HG02943 (cell line): Measurements from ENCODE around the gene ARHGEF28.

Experiments
- ATAC-seq: cut with Tn5 transposase; IDR thresholded peaks from one replicate; pipeline ENCODE4 v1.9.1; 2021; ENCODE audit warnings: mild to moderate bottlenecking, low read depth, moderate library complexity; ENCODE audit not compliant: unreplicated experiment

Gene ARHGEF28

DNA sequence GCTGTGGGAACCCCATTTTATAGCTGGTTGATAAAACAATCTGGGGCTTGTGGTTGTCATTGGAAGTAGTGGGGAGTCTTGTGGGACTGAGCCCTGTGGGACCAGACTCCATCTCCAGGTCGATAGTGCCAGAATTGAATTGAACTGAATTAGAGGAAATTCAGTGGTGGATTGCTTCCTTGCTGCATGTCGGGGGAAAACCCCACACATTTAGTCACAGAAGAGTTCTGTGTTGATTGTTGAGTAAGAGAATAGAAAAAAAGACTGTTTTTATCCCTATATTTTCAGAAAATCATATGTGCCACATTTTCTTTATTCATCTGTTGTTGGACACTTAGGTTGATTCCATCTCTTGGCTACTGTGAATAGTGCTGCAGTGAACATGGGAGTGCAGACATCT, 209.7 kb downstream of the ARHGEF28 start:
- no peak for ATAC-seq

DNA sequence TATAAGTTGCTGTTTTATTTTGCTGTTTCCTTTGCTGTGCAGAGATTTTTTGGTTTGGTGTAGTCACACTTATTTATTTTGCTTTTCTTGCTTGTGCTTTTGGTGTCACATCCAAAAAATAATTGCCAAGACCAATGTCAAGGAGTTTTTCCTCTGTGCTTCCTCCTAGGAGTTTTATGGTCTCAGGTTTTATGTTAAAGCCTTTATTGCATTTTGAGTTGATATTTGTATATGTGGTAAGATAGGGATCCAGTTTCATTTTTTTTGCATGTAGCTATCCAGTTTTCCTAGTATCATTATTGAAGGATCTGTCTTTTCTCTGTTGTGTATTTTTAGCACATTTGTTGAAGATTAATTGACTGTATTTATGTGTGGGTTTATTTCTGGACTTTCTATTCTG, 210.6 kb downstream of the ARHGEF28 start:
- ATAC-seq, result no peak

DNA sequence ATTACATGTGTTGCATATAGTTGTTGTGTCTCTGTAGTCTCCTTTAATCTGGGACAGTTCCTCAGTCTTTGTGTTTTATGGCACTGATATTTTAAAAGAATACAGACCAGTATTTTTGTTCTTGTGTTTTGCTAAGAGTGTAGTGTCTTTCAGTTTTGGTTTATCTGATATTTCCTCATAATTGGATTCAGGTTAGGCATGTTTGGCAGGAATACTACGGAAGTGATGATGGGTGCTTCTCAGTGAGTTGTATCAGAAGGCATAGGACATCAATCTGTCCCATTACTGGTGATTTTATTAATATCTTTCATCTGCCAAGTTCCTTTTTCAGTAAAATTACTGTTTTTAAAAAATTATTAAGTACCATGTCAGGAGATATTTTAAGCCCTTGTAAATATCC, 212.9 kb downstream of the ARHGEF28 start:
- no peak for ATAC-seq

DNA sequence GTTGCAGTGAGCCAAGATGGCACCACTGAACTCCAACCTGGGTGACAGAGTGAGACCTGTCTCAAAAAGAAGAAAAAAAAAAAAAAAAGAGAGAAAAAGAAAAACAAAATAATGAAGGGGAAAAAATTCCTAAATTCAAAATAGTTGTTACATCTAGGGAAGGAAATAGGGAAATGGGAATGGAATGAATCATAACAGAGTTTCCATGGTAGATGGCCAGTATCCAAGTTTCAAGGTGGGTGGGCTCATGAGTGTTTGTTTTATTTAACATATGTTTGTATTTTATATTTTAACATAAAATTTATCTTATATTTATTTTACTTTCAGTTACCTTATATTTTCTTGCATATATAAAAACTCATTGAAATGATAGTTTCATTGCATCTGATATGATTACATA, 215.6 kb downstream of the ARHGEF28 start:
- no peak for ATAC-seq

DNA sequence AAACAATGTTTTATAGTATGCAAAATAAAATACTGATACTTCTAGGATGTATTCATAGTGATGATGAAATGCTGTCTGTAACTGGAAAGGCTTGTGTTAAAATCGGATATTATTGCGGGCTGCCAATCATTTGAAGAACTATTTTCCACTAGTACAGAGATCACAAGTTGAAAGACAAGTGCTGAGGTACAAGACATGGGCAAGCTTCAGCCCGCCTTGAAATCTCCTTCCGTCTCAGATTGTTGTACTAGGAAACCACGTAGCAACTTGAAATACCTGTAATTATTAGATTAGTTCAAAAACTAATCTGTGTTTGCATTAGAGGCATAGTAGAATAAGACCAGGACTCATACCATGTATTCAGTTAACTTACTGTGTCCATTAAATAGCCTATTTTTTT, 218.2 kb downstream of the ARHGEF28 start:
- ATAC-seq, result no peak

DNA sequence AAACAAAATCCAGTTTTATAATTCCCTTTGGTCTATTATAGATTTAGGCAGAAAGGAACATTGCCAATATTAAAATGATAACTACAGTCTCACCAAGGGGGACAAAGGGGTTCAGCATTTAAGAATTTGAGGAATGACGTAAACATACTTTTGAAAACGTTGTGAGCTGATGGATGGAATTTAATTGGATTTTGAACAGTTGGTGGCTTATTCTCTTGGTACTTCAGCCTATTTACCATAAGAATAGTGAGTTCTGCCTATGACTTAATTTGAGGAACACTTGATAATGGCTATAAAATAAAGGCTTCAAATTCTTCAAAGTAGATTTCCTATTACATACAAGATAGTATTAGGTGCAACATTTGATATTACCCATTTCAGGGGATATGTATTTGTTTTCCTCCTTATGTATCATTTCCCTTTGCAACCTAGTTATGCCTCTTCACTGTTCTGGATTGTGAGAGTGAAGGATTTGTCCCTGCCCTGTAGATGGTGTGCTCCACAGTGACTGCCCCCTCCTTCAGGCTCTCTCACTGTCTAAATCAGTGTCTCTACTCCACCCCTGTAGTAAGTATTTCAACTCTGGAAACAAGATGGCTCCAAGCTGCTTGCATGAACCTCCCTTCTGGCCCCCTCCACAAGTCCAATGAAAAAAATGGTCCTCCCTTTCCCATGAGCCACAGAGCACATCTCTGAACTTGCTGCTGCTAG, 225.6 kb downstream of the ARHGEF28 start:
- no peak for ATAC-seq

DNA sequence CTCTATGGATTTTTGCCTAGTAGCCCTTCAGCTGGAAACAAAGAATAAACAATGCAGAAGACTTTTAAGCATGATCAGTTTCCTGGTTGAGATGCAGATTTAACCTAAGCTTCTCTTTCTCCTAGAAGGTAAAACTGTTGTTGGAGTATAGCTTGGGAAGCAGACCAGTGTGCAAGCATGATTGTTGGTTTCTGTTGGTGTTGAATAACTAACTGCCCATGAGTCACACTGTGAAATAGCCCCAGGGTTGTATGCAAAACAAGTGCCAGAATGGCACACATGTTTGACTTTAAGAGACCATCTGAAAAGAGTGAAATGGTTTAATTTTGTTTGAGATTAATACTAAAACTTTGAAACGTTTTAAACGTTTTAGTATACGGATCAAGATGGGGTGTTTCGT, 227.1 kb downstream of the ARHGEF28 start:
- ATAC-seq, result no peak

DNA sequence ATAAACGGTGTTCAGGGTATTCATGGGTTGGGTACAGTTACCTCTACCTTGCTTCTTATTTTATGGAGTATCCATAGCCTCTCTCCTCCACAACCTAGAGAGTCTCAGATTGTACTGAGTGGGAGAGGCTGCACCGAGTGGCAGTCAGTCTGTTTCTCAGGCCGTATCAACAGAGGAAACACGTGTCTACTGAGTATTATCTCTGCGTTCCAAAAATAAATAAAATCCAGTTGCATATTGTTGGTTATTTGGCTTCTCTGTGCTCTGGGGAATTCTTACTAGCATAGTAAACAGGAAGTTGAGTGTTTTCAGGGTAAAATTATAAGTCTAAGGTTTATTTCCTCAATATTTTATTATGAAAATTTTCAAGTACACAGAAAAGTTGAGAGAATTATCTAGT, 231.0 kb downstream of the ARHGEF28 start:
- no peak for ATAC-seq

DNA sequence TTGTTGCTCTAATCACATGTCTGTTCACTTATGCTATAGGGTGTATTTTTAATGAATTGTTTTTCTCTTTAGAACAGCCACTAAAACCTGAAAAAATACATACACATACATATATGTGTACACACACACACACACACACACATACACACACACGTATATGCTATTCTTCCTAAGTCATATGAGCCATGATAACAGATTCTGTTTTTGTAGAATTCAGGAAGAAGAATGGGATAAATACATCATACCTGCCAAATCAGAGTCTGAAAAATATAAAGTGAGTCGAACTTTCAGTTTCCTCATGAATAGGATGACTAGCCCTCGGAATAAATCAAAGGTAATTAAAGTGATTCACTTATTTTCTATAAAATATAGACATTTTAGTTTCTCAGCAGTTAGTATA, 231.4 kb downstream of the ARHGEF28 start:
- no peak for ATAC-seq

DNA sequence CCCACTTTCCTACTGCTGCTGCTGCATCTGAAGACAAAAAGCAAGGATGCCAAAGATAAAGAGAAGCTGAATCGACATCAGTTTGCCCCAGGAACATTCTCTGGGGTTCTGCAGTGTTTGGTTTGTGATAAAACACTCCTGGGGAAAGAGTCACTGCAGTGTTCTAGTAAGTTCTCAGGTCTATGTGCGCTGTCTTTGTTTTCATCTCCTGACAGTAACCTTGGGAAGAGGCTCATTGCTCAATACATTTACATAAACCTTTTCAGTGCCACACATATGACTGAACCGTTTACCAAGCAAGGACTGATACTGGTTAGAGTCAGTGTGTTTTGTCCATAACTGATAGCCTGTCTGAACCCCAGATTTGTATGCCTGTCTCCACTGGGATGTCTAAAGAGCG, 232.1 kb downstream of the ARHGEF28 start:
- ATAC-seq, result no peak

DNA sequence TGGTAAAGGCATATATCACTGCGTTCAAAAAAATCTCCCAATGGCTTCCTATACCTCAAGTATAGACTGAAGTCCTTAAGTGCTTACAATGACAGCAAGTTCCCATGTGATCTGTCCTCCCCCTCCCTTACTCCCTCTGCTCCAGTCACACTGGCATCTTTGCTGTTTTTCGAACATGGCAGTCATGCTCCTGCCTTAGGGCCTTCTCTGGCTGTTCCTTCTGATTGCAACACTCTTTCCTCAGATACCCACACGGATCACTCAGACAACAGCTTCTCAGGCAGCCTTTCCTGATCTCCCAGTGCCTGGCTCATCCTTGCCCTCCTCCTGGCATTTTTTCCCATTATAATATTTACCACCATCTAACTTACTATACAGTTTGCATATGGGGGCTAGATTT, 232.8 kb downstream of the ARHGEF28 start:
- ATAC-seq, result no peak

DNA sequence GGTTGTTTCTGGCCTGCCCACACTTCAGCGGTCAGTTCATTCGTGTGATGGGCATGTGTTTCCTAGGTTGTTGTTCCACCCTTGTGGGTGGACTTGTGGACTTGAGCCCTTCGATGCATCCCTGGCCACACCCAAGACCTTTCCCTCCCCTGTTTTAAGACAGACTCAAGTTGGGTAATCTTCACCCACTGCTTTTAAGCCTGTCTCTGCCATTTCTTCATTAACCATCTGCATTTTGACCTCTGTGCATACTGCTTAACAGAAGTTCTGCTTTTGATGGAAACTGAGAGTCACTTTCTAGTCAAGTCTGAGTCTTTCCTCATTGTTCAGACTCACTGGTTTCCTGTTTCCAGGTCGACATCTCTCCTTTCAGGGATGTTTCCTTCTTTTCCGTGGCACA, 233.7 kb downstream of the ARHGEF28 start:
- no peak for ATAC-seq

DNA sequence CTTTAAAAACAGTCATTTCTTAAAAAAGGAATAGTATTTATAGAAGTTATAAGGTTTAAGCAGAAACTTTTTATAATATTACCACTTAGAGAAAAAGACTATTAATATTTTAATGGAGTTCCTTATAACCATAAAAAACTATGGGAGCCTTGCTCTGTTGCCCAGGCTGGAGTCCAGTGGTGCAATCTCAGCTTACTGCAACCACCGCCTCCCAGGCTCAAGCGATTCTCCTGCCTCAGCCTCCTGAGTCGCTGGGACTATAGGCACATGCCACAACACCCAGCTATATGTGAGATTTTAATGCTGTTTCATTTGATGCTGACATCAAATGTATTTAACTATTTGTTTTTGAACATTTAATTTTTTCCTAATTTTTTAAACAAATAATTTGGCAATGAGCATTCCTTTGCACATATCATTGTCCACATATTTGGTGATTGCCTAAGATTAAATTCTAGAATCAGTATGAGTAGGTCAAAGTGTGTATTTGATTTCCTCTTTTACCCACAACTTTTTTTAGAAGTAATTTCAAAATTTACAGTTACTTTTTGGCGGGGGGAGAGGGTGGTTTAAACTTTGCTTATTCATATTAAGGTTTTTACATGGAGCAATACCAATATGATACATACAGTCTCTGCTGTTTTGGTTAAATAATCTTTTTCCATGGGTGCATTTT, 235.5 kb downstream of the ARHGEF28 start:
- no peak for ATAC-seq

DNA sequence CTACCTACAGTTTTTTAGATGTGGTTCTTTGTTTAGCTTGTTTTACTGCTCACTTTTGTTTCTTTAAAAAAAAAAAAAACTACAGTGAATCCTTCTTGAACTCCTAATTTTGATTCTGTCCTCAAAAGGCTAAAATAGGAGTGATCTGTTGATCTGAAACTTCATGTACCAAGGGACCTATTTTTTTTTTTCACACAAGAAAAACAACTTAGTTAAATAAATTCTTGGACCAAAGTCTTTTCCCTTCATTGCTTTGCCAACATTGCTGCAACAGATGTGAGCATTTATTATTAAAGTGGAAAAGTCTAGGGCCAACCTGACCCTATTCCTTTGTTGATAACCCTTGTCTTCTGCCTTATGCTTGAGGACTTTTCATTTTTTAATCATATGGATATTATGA, 236.8 kb downstream of the ARHGEF28 start:
- ATAC-seq, result no peak

DNA sequence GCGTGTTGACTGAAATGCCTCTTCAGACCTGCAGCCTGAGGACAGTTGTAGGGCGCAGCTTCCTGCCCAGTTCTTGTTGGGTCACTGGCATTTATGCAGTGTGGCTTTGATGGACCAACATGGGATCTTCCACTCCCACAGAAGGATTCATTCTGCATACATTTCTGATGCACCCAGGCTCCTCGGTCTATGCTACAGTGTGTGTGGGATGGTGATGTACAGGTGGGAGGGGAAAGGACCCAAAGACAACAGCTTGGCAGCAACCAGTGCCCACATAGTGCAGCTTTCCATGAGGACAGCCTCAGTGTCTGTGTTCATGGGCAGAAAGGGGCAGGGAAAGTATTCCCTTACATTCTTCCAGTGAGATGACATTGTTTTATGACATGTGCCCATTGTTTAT, 237.9 kb downstream of the ARHGEF28 start:
- ATAC-seq, result no peak

DNA sequence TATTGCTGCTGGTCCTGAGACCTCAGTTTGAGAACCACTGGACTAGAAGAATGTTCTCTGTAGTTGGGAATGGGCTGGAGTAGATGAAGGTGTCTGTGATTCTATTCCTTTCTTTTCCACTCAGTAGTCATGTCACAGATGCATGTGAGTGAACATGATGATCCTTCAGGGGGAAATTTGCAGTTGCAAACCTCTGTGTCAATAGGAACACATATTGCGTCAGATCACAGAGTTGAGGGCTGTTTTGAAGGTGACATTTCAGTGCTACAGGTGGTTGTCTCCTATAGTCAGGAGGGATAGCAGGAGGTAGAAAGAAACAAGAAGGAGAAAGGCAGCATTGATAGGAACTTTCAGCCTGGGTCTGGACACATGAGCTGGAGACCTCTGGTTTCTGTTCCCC, 239.3 kb downstream of the ARHGEF28 start:
- ATAC-seq, result no peak

DNA sequence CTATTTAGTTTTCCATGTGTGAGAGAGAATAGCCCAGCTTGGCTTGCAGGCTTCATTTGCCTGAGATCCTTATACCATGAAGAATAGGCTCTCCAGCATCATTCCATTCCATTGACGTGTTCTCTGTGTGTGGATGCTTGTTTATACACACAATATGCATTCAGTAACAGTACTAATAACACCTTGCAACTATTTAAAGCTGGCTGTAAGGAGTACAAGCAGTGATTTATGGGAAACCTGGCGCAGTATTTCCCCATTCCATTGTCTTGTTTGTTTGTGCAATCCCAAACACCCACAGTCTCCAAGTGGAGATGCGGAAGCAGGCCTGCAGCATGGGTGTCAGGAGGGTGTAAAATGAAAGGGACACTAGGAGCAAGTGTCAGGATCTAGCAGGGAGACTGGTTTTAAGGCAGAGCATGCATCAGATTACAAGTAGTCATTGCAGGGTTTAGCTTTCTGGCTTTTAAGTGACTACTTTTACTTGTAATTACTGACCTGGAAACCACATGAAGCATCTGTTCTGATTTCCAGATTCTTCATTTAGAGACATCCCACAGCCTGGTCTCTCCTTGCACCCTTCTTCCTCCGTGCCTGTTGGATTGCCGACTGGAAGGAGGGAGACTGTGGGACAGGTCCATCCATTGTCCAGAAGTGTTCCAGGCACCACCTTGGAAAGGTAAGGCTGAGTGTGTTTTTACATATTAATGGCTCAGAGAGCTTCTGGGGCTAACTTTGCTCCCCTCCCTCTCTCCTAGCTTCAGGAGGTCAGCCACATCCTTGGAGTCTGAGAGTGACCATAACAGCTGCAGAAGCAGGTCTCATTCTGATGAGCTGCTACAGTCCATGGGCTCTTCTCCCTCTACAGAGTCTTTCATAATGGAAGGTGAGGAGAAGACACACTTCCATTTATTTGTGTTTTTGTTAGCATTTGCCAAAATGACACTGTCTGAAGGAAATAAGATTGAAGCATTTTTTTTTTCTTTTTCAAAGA, 241.6 kb downstream of the ARHGEF28 start:
- ATAC-seq, result no peak

DNA sequence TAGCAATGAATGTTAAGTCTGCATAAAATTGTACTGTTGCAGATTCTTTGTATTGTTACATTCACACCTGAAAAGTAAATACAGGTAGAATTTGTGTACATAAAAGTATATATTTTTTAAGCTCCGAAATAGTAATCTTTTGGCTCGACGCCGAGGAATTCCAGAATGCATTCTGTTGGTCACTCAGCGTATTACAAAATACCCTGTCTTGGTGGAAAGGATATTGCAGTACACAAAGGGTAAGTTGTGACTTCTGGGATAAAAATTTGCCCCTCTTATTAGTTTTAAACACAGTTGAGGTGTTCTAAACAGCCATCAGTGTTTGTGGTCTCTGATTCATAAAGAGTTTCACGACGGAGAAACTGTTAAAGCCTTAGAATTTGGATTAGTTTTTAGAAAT, 257.6 kb downstream of the ARHGEF28 start:
- no peak for ATAC-seq

DNA sequence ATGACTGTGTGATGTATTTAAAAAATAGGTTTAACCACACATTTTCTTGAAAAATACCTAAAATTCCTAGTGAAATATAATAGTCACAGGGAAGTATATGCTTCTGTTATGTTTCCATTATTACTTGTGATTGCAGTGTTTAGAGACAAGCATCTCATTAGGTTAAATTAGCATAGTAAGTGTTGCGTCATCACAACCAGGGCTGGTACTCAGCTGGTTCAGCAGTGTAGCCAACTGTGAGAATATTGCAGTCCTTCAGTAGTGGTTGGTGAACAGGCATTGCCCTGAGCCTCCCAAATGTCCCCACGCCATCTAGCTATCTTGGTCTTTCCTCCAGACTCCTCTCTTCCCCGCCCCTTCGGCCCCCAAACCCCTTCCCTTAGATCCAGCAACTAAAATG, 261.7 kb downstream of the ARHGEF28 start:
- ATAC-seq, result no peak

DNA sequence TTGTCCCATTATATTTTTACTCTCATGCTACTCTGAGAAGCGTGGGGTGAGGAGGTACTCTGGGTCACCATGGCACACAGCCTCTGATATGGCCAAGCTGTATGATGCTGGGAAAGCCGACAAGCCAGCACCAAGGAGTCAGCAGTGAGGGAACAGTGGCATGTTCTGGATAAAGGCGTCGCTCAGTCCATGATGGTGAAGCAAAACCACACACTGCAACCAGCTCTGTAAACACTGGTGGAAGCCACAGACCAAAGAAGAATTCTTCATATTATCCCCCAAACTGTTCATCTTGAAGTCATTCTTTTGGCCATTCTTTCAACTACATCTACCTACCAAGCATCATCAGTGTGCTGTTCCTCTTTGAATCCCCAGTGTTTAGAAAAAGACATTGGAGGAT, 264.6 kb downstream of the ARHGEF28 start:
- ATAC-seq, result no peak

DNA sequence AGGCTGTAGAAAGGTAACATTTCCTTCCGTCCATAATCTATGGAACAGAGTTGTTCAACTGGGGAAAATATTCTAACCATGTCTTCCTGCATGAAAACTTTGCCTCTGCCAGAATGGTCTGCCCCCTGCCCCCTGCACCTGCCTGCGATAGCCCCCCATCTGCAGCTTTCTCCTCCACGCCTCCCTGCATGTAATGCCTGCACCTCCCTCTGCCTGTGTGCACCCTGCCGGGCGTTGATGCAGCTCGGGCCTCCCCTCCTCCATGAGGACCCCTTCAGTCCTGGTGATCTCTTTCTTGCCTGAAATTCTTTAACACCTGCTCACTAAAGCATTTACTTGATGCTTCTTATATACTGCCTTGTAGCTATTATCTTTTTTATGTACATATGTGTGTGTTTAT, 266.2 kb downstream of the ARHGEF28 start:
- no peak for ATAC-seq
